HEK293 (cell line): Measurements from ENCODE around the gene SNX17.

Experiments
- BCL11B ChIP-seq: fragments of 450-650 bp; formaldehyde crosslinking; IDR thresholded peaks from 2 replicates; pipeline ENCODE4 v1.5.1; 2016; ENCODE audit warnings: low read depth, missing biosample characterization, missing genetic modification characterization
- EGR2 ChIP-seq: fragments of 450-650 bp; formaldehyde crosslinking; IDR thresholded peaks from 2 replicates; pipeline ENCODE4 v1.5.1; 2016; ENCODE audit warnings: low read depth, missing biosample characterization, missing genetic modification characterization
- KLF16 ChIP-seq: fragments of 450-650 bp; formaldehyde crosslinking; IDR thresholded peaks from 2 replicates; pipeline ENCODE4 v1.5.1; 2017; ENCODE audit warnings: missing biosample characterization, missing genetic modification characterization
- SCRT1 ChIP-seq: fragments of 450-650 bp; formaldehyde crosslinking; IDR thresholded peaks from 2 replicates; pipeline ENCODE4 v1.5.1; 2016; ENCODE audit warnings: missing biosample characterization, missing genetic modification characterization, borderline replicate concordance
- SCRT2 ChIP-seq: fragments of 450-650 bp; formaldehyde crosslinking; IDR thresholded peaks from 2 replicates; pipeline ENCODE4 v1.5.1; 2016; ENCODE audit warnings: missing biosample characterization, missing genetic modification characterization
- SP2 ChIP-seq: fragments of 450-650 bp; formaldehyde crosslinking; IDR thresholded peaks from 2 replicates; pipeline ENCODE4 v1.5.1; 2016; ENCODE audit warnings: missing biosample characterization, missing genetic modification characterization
- TRIM28 ChIP-seq: IDR thresholded peaks from 2 replicates; pipeline ENCODE4 v1.6.1; 2011; ENCODE audit warnings: low read length, control low read depth, borderline replicate concordance
- WT1 ChIP-seq: fragments of 450-650 bp; formaldehyde crosslinking; IDR thresholded peaks from 2 replicates; pipeline ENCODE4 v1.5.1; 2016; ENCODE audit warnings: missing biosample characterization, missing genetic modification characterization
- ZBTB10 ChIP-seq: fragments of 450-650 bp; formaldehyde crosslinking; IDR thresholded peaks from 2 replicates; pipeline ENCODE4 v1.5.1; 2016; ENCODE audit warnings: missing biosample characterization, missing genetic modification characterization
- ZBTB48 ChIP-seq: fragments of 450-650 bp; formaldehyde crosslinking; IDR thresholded peaks from 2 replicates; pipeline ENCODE4 v1.5.1; 2016; ENCODE audit warnings: missing biosample characterization, missing genetic modification characterization
- ZFP3 ChIP-seq: fragments of 450-650 bp; formaldehyde crosslinking; IDR thresholded peaks from 2 replicates; pipeline ENCODE4 v1.5.1; 2016; ENCODE audit warnings: low read depth, missing biosample characterization, missing genetic modification characterization
- ZNF133 ChIP-seq: fragments of 450-650 bp; formaldehyde crosslinking; IDR thresholded peaks from 2 replicates; pipeline ENCODE4 v1.5.1; 2016; ENCODE audit warnings: missing biosample characterization, missing genetic modification characterization
- ZNF138 ChIP-seq: fragments of 450-650 bp; formaldehyde crosslinking; IDR thresholded peaks from 2 replicates; pipeline ENCODE4 v1.5.1; 2016; ENCODE audit warnings: missing biosample characterization, missing genetic modification characterization, borderline replicate concordance
- ZNF223 ChIP-seq: fragments of 450-650 bp; formaldehyde crosslinking; IDR thresholded peaks from 2 replicates; pipeline ENCODE4 v1.5.1; 2016; ENCODE audit warnings: missing biosample characterization, missing genetic modification characterization
- ZNF24 ChIP-seq: fragments of 450-650 bp; formaldehyde crosslinking; IDR thresholded peaks from 2 replicates; pipeline ENCODE4 v1.5.1; 2016; ENCODE audit warnings: missing biosample characterization, missing genetic modification characterization
- ZNF280C ChIP-seq: fragments of 450-650 bp; formaldehyde crosslinking; IDR thresholded peaks from 2 replicates; pipeline ENCODE4 v1.5.1; 2016; ENCODE audit warnings: missing biosample characterization, missing genetic modification characterization
- ZNF391 ChIP-seq: fragments of 450-650 bp; formaldehyde crosslinking; IDR thresholded peaks from 2 replicates; pipeline ENCODE4 v1.5.1; 2016; ENCODE audit warnings: low read depth, missing biosample characterization, missing genetic modification characterization, borderline replicate concordance
- ZNF48 ChIP-seq: fragments of 450-650 bp; formaldehyde crosslinking; IDR thresholded peaks from 2 replicates; pipeline ENCODE4 v1.5.1; 2016; ENCODE audit warnings: missing biosample characterization, missing genetic modification characterization
- ZNF513 ChIP-seq: fragments of 450-650 bp; IDR thresholded peaks from 2 replicates; pipeline ENCODE4 v1.5.1; 2018; ENCODE audit warnings: missing biosample characterization, missing genetic modification characterization
- ZNF529 ChIP-seq: fragments of 450-650 bp; formaldehyde crosslinking; IDR thresholded peaks from 2 replicates; pipeline ENCODE4 v1.5.1; 2017; ENCODE audit warnings: missing genetic modification characterization, missing biosample characterization; ENCODE audit not compliant: insufficient replicate concordance
- ZNF530 ChIP-seq: fragments of 450-650 bp; formaldehyde crosslinking; IDR thresholded peaks from 2 replicates; pipeline ENCODE4 v1.5.1; 2016; ENCODE audit warnings: low read depth, missing biosample characterization, missing genetic modification characterization
- ZNF555 ChIP-seq: fragments of 450-650 bp; formaldehyde crosslinking; conservative IDR thresholded peaks from 2 replicates; pipeline ENCODE4 v1.5.1; 2017; ENCODE audit warnings: missing biosample characterization, mild to moderate bottlenecking, missing genetic modification characterization, inconsistent platforms
- ZNF558 ChIP-seq: fragments of 450-650 bp; formaldehyde crosslinking; IDR thresholded peaks from 2 replicates; pipeline ENCODE4 v1.5.1; 2016; ENCODE audit warnings: missing biosample characterization, missing genetic modification characterization
- ZNF664 ChIP-seq: fragments of 450-650 bp; formaldehyde crosslinking; IDR thresholded peaks from 2 replicates; pipeline ENCODE4 v1.5.1; 2016; ENCODE audit warnings: missing biosample characterization, missing genetic modification characterization
- ZNF837 ChIP-seq: fragments of 450-650 bp; formaldehyde crosslinking; IDR thresholded peaks from 2 replicates; pipeline ENCODE4 v1.5.1; 2016; ENCODE audit warnings: missing biosample characterization, missing genetic modification characterization
- ZNF843 ChIP-seq: fragments of 450-650 bp; formaldehyde crosslinking; IDR thresholded peaks from 2 replicates; pipeline ENCODE4 v1.5.1; 2016; ENCODE audit warnings: missing biosample characterization, missing genetic modification characterization
- TF ChIP-seq, protein P1 (sequence below): fragments of 450-650 bp; formaldehyde crosslinking; IDR thresholded peaks from 2 replicates; pipeline ENCODE4 v1.5.1; 2016; ENCODE audit warnings: missing biosample characterization, missing genetic modification characterization
- TF ChIP-seq, protein P2 (sequence below): fragments of 450-650 bp; formaldehyde crosslinking; IDR thresholded peaks from 2 replicates; pipeline ENCODE4 v1.5.1; 2016; ENCODE audit warnings: missing biosample characterization, missing genetic modification characterization
- TF ChIP-seq, protein P3 (sequence below): fragments of 450-650 bp; formaldehyde crosslinking; IDR thresholded peaks from 2 replicates; pipeline ENCODE4 v1.5.1; 2016; ENCODE audit warnings: missing biosample characterization, missing genetic modification characterization

Gene SNX17

DNA sequence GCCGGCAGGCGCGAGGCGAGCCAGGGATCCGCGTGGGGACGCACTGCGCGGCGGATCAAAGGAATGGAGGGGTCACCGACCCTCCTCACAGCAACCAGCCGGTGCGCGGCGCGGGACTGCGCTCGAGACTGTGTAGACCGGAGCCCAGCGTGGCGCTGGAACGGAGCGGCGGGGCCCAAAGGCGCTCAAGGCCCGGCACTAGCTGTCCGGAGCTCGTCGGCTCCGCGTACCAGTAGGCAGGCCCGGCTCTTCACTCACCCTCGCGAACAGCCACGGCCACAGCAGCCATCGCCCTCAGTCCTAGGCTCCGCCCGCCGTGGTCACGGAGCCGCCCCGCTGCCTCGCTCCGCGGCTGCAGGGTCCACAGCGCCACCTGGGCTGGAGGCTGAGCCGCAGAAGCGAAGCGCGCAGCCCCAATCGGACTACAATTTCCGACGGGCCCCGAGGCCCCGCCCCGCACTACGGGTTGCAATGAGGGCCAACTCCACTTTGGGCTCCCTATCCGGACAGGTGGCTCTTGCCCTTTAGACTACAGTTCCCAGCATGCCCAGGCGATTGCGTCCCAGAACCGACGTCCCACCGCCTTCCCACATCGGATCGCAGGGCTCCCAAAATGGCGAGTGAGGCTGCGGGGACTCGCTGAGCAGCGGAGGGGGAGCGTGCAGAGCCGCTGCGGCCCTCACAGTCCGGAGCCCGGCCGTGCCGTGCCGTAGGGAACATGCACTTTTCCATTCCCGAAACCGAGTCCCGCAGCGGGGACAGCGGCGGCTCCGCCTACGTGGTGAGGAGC lies at the start of gene SNX17, which contains the start of gene EIF2B4 (continued):
- TF ChIP-seq ZBTB10: no peak
- TF ChIP-seq, protein P1, sequence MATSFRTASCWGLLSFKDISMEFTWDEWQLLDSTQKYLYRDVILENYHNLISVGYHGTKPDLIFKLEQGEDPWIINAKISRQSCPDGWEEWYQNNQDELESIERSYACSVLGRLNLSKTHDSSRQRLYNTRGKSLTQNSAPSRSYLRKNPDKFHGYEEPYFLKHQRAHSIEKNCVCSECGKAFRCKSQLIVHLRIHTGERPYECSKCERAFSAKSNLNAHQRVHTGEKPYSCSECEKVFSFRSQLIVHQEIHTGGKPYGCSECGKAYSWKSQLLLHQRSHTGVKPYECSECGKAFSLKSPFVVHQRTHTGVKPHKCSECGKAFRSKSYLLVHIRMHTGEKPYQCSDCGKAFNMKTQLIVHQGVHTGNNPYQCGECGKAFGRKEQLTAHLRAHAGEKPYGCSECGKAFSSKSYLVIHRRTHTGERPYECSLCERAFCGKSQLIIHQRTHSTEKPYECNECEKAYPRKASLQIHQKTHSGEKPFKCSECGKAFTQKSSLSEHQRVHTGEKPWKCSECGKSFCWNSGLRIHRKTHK: no peak
- TF ChIP-seq ZNF133 (tag by site-specific recombination): no peak
- 0 out of 2 replicates have a peak, but pooled peaks have one; percentile 40 for TF ChIP-seq ZNF843
- no peak for TF ChIP-seq ZNF555 (tag by site-specific recombination)
- TF ChIP-seq ZNF664 (tag by site-specific recombination): no peak
- peak; percentile 88 for TF ChIP-seq SCRT1 (tag by site-specific recombination)
- peak; percentile 41; the same call in 1 of the 2 replicates for TF ChIP-seq EGR2
- peak; percentile 81 for TF ChIP-seq ZNF24
- no peak for TF ChIP-seq ZNF280C (tag by site-specific recombination)
- TF ChIP-seq ZNF837 (tag by site-specific recombination): no peak
- no peak for TF ChIP-seq ZNF529
- peak; percentile 28; the same call in 1 of the 2 replicates for TF ChIP-seq BCL11B (tag by site-specific recombination)
- TF ChIP-seq ZNF391 (tag by site-specific recombination): peak; percentile 33; the same call in 1 of the 2 replicates
- TF ChIP-seq, protein P2, sequence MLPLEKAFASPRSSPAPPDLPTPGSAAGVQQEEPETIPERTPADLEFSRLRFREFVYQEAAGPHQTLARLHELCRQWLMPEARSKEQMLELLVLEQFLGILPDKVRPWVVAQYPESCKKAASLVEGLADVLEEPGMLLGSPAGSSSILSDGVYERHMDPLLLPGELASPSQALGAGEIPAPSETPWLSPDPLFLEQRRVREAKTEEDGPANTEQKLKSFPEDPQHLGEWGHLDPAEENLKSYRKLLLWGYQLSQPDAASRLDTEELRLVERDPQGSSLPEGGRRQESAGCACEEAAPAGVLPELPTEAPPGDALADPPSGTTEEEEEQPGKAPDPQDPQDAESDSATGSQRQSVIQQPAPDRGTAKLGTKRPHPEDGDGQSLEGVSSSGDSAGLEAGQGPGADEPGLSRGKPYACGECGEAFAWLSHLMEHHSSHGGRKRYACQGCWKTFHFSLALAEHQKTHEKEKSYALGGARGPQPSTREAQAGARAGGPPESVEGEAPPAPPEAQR (tag by site-specific recombination): no peak
- no peak for TF ChIP-seq ZNF530 (tag by site-specific recombination)
- TF ChIP-seq WT1: 0 out of 2 replicates have a peak, but pooled peaks have one; percentile 12
- TF ChIP-seq SP2 (tag by site-specific recombination): peak; percentile 77
- TF ChIP-seq SCRT2: peak; percentile 97
- TF ChIP-seq ZBTB48 (tag by site-specific recombination): peak; percentile 64
- no peak for TF ChIP-seq ZNF513 (tag by site-specific recombination)
- TF ChIP-seq, protein P3, sequence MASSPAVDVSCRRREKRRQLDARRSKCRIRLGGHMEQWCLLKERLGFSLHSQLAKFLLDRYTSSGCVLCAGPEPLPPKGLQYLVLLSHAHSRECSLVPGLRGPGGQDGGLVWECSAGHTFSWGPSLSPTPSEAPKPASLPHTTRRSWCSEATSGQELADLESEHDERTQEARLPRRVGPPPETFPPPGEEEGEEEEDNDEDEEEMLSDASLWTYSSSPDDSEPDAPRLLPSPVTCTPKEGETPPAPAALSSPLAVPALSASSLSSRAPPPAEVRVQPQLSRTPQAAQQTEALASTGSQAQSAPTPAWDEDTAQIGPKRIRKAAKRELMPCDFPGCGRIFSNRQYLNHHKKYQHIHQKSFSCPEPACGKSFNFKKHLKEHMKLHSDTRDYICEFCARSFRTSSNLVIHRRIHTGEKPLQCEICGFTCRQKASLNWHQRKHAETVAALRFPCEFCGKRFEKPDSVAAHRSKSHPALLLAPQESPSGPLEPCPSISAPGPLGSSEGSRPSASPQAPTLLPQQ (tag by site-specific recombination): peak; percentile 90
- no peak; the same call in 1 of the 2 replicates for TF ChIP-seq ZNF558 (tag by site-specific recombination)
- TF ChIP-seq KLF16 (tag by site-specific recombination): no peak
- TF ChIP-seq ZNF138 (tag by site-specific recombination): no peak
- TF ChIP-seq TRIM28: peak; percentile 58; the same call in 1 of the 2 replicates
- no peak for TF ChIP-seq ZNF48 (tag by site-specific recombination)
- TF ChIP-seq ZNF223 (tag by site-specific recombination): no peak
- TF ChIP-seq ZFP3 (tag by site-specific recombination): no peak
